Mesangial cell (primary cell): ENCODE results near the gene HDGF. TPM values are rescaled to one million over a fixed set of nuclear protein-coding genes. Genes with fewer than 3 reads are reported as not detected.

Experiments used
- total RNA-seq: library from RNA; depleted of rRNA; stranded (reverse); fragments of >200 nt; gene quantifications from 2 replicates; pipeline ENCODE4 v1.2.3, GENCODE V29; 2015

Gene HDGF
- total RNA-seq: 130 and 187 TPM in 2 replicates

GRCh38 chr1:156751451-156751756, at the start of gene HDGF:
Gene HDGF (minus strand): TSS chr1:156751675. CDS start chr1:156751429, 246 bp downstream.

GRCh38 chr1:156767101-156767878, 15.8 kb upstream of the HDGF start, which contains the start of gene PRCC:
Gene PRCC (plus strand): TSS chr1:156767535. CDS start chr1:156767772, 237 bp downstream.

GRCh38 chr1:156740741-156741480, 10.6 kb downstream of the HDGF start, which contains the start of gene MRPL24:
Gene MRPL24 (minus strand): TSS chr1:156741088. CDS start chr1:156738704, 2,384 bp downstream.

GRCh38 chr1:156728599-156729462, 22.6 kb downstream of the HDGF start, which contains the start of gene ISG20L2:
Gene ISG20L2 (minus strand): TSS chr1:156728766. CDS start chr1:156727652, 1,114 bp downstream.

GRCh38 chr1:156727926-156728598, 23.4 kb downstream of the HDGF start, which contains the start of gene METTL25B:
Gene METTL25B (plus strand): TSS chr1:156728469. CDS start chr1:156729105, 636 bp downstream.

GRCh38 chr1:156705321-156705917, 46.1 kb downstream of the HDGF start, which contains the start of gene CRABP2:
Gene CRABP2 (minus strand): TSS chr1:156705583. CDS start chr1:156705446, 137 bp downstream.

Other genes with a start within 250 kb of the HDGF start
- gene IQGAP3, start 179.1 kb downstream of the HDGF start, total RNA-seq: 5.2 and 71.4 TPM in 2 replicates
- not detected in 2 replicates for gene TTC24, start 172.0 kb downstream of the HDGF start, total RNA-seq
- gene NAXE, start 159.9 kb downstream of the HDGF start, total RNA-seq: 116 and 139 TPM in 2 replicates
- 12.7 and 18.6 TPM in 2 replicates for gene GPATCH4, start 150.2 kb downstream of the HDGF start, total RNA-seq
- 0.25 TPM in 1 of 2 replicates, not detected in the other for gene HAPLN2, start 132.3 kb downstream of the HDGF start, total RNA-seq
- not detected in 2 replicates for gene BCAN, start 109.6 kb downstream of the HDGF start, total RNA-seq
- 13.4 and 31.9 TPM in 2 replicates for gene NES, start 74.3 kb downstream of the HDGF start, total RNA-seq
- gene CRABP2, start 46.1 kb downstream of the HDGF start, total RNA-seq: 2.1 and 19.6 TPM in 2 replicates
- 11.7 and 17.1 TPM in 2 replicates for gene METTL25B, start 23.2 kb downstream of the HDGF start, total RNA-seq
- 15.1 and 19.4 TPM in 2 replicates for gene ISG20L2, start 22.9 kb downstream of the HDGF start, total RNA-seq
- 54.6 and 63.2 TPM in 2 replicates for gene MRPL24, start 10.6 kb downstream of the HDGF start, total RNA-seq
- 43.4 and 46.6 TPM in 2 replicates for gene PRCC, start 15.9 kb upstream of the HDGF start, total RNA-seq
- gene SH2D2A, start 65.2 kb upstream of the HDGF start, total RNA-seq: 2.3 and 2.7 TPM in 2 replicates
- under 0.01 TPM in 1 of 2 replicates, not detected in the other for gene INSRR, start 107.4 kb upstream of the HDGF start, total RNA-seq
- under 0.01 and 0.13 TPM in 2 replicates for gene NTRK1, start 109.2 kb upstream of the HDGF start, total RNA-seq
- gene PEAR1, start 142.0 kb upstream of the HDGF start, total RNA-seq: 18.0 and 26.7 TPM in 2 replicates
- not detected in 2 replicates for gene LRRC71, start 169.0 kb upstream of the HDGF start, total RNA-seq